GM19240 (cell line): ENCODE results near the gene SETBP1.
"Not testable (repeated sequence)": the region's sequence is repeated elsewhere in the genome, so short reads cannot be mapped to it uniquely, and the experiment has no call there.

Source experiments
- DNase-seq: peaks from one replicate; pipeline ENCODE4 v3.0.0; 2011; ENCODE audit warnings: low spot score; ENCODE audit not compliant: insufficient read length

Gene SETBP1

GRCh38 chr18:44704135-44704789, 23.6 kb downstream of the SETBP1 start:
- no peak for DNase-seq

DNA sequence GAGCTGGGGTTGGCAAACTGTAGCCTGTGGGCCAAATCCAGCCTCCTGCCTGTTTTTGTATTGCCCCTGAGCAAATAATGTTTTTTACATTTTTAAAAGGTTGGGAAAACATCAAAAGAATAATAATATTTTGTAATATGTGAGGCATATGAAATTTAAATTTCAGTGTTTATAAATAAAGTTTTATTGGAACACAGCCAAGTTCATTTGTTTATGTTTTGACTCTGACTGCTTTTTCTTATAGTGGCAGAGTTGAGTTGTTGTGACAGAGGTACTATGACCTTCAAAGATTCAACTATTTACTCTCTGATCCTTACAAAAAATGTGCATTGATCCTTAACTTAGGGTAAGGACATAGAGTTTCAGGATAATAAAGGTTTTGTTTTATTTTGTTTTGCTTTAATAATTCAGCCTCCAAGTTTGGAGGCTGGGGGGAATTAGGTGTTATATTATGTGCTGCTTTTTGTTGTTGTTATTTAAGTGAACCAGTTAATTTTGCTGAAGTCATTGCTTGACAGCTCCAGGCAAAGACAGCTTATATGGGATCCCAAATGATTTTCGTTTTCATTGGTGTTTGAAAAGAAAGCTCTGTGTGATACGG, 24.5 kb downstream of the SETBP1 start:
- no peak for DNase-seq

DNA sequence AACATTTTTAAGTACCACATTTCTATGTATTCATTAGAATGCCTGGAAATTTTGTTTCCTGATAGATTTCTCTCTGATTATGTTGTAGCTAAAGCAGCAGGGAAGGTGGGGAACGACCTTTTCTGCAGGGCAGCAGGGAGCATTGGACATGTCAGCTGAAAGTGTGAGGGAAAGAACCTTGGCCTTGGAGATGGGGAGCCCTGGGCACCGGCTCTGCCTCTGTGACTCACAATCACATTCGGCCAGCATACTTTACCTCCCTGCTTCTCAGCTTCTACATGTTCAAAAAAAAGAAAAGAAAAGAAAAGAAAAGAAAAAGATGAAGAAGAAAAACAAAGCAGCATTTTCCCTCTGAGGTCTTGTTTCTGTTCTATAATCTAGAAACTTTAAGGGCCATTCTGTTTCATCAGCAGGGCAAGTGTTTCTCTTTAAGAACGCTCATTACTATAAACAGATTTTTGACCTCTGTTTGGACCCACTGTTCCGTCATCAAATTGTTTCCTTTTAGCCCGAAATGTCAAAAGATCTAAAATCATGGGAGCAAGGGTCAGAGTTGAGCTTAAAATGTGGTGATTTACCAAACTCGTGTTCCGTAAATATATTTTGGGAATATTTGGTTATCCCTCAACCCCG, 27.9 kb downstream of the SETBP1 start:
- DNase-seq: no peak

- DNase-seq: peak; percentile 57
Measured at GRCh38 chr18:44709307-44710126, 28.8 kb downstream of the SETBP1 start.

- DNase-seq: no peak
Measured at GRCh38 chr18:44710931-44711330, 30.2 kb downstream of the SETBP1 start.

GRCh38 chr18:44712025-44712424, 31.3 kb downstream of the SETBP1 start:
- no peak for DNase-seq

GRCh38 chr18:44713435-44713834, 32.7 kb downstream of the SETBP1 start:
- DNase-seq: no peak

DNA sequence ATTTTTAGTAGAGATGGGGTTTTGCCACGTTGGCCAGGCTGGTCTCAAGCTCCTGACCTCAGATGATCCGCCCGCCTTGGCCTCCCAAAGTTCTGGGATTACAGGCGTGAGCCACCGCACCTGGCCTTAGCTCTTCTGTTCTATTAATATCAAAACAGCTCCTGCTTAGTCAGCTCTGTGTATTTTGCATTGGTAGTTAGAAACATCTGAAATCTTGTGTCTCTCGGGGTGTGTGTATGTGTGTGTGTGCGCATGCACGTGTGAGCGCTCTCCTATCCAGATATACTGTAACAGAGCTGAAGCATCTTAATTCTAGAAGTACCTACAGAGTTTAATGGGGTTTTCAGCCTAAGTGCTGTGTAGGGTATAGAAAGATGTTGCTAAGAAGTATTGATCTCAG, 33.7 kb downstream of the SETBP1 start:
- no peak for DNase-seq

DNA sequence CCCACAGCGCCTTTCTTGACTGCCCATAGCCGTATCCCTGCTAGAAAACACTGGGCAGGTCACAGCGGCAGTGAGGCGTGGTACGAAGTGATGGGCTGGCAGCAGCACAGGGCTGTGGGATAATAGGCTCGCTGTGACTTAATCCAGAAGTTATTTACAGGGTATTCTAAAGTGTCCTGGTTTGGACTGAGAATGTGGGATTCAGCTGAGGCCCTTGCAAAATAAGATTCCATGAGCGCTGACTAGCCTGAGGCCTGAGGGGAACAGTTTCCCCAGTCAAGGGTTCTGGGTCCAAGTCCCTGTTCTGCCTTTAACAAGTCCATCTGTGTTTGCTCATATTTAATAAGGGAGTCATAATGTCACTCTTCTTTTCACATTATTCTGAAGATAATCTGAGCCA, 34.6 kb downstream of the SETBP1 start:
- no peak for DNase-seq

DNA sequence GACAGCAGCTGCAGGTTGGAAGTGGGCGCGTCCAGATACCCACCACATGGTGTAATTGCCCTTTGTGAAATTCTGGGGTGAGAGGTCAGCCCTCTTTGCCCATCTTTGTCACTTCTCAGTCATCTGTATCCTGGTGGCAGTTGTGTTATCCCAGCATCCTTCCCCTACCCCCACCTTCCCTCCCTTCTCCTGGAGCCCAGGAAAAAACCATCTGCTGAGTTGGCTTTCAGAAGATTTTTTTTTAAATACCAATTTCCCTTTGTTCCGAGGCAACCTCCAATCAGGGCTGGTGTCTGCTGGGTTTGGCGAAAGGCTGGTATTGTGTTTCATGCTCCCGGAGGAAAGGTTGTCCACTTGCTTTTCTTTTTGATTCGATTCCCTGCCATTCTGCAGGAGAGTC, 35.2 kb downstream of the SETBP1 start:
- no peak for DNase-seq

DNA sequence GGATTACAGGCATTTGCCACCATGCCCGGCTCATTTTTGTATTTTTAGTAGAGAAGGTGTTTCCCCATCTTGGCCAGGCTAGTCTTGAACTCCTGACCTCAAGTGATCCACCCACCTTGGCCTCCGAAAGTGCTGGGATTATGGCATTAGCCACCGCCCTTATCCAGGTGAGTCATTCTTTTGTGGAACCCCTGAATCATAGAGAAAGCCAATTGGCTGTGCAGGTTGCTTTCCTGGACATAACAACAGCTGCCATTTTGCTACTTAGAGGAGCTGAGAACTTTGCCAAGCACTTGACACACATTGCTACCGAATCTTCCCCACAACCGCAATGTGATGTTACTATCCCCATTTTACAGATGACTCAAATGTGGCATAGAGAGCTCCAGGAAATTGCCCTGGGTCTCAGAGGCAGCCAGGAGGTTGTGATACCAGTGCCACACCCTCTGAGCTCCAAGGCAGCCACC, 36.0 kb downstream of the SETBP1 start:
- no peak for DNase-seq

DNA sequence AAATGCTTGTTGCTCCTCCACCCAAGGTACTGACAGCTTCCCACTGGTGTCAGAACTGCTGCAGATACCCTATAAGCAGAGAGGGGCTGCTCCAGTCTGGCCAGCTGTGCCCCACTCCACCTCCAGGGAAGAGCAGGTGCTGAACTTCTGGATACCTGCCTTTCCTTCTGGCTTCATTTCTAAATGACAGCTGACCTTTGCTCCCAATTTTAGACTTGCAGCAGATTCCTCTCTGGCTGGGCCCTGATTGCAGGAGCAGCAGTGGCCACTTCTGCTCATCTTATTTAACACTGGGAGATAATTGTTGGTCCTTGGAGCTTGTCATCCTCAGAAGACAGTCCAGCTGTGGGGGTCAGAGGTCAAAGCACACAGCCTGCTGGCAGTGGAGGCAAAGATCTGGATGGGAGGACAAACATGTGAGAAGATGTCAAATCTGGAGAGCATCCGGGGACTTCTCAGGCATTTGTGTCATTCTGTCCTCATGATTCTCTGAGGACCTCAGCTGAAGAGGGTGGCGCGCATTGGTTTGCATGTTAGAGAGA, 38.9 kb downstream of the SETBP1 start:
- no peak for DNase-seq

- not testable (repeated sequence) for DNase-seq
Measured at GRCh38 chr18:44721748-44722147, 41.1 kb downstream of the SETBP1 start.

DNA sequence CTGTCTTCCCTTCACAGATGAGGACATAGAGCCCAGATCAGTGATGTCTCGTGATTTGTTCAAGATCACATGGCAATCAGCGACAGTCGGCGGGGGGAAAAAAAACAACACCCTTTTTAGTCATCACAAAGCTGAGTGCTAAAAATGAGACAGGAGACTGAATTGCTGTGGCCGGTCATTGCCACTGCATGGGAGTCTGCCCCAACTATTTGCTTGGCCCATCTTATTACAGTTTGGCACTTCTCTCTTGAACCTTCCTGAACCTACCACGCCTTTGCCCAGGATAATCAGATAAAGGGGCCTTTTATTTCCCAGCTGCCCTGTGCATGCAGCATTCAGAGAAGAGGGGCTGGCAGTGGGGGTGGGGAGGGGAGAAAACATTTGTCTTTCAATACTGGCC, 42.7 kb downstream of the SETBP1 start:
- no peak for DNase-seq

DNA sequence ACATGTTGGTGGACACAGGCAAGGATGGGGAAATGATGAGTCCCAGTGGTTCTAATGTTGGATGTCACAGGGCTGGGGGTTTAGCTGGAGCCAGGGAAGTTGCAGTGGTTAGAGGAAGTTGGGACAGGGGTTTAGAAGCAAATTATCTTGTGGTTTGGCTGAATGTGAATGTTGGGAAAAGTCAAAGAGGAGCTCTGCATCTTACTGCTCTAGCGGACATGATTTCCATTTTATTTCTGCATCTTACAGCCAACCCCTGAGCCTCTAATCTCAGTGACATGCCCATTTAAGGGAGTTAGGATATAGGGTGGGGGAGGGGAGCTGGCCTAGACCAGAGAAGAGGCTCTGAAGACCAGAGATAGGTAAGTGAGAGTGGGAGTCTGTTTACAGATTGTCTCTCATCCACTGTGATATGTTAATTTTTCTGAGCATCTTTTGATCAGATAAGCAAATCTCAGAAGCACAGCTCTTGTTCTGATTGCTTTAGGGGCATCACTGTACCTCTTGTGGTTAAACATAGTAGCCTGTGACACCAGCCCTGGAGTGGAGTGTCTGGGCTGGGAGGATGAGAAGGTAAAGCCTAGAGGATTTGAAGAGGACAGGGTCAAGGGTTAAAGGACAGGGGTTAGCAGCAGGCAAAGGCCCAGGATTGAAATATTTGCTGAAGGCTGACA, 43.6 kb downstream of the SETBP1 start:
- no peak for DNase-seq

DNA sequence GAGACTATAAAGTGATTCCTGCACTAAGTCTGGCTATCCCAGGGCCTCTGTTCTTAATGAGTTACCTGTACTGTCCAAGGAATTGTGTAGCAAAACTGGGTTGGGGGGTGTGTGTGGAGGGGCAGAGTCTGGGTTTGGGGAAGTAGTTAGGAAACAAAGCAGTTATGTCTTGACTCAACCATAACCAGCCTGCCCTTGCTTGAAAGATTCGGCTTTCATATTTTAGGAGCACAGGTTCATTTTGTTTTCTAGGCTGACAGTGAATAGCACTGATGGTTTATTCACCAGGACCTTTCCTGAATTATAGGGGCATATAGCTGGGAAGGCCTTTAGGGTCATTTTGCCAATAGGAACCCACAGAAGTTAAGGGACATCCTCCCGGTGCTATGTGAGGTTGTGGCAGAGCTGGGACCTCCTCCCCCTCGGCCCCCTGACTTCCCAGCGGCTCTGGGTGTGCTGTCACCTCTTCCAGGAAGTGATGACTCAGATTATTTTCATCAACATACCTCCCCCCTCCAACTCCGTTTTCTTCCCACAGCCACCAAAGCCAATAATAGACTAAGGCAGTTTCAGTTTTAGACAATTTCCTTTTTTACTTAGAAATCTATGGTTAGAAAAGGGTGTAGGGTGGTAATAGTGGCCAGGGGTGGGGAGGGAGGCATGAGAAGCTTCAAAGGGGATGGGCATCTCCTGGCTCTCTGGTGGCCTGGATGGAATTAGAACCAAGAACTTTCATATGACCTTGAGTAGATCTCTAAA, 44.8 kb downstream of the SETBP1 start:
- DNase-seq: no peak

DNA sequence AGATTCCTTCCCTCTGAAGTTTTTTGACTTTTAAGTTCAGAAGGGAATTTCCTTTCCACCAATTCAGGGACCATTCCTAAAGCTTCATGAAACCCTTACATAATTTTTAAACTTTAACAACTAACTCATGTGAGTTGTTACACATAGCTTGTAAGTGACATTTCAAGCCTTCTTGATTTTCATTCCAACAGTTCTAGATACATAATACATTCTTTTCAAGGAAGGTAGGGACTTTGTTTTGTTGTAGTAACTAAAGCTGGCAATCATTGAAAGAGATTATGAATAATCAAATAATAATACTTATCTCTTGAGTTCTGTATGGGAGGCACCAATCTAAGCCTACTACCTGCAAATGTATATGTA, 45.4 kb downstream of the SETBP1 start:
- DNase-seq: no peak

DNA sequence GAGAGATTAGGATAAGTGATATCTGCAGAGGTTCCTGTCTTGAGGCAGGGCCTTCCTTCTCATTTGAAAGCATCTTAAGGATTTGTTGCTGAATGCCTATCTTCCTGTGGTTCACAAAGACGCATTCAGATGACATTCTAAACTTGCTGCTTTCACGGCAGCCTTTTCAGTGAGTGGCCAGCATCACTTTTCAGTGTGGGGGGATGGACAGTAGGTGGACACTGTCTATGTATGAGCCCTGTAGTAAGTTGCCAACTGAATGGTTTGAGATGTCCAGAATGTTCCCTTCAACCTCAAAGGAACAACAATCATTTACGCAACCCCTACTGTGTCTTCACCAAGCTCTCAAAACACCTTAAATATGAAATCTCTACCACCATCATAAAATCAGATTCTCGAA, 46.6 kb downstream of the SETBP1 start:
- DNase-seq: no peak

GRCh38 chr18:44729631-44730101, 49.0 kb downstream of the SETBP1 start:
- no peak for DNase-seq

- DNase-seq: no peak
Measured at GRCh38 chr18:44730803-44731529, 50.3 kb downstream of the SETBP1 start.
